ENCODE measurements around the gene SLC16A8. TPM values are rescaled to one million over a fixed set of nuclear protein-coding genes. Genes with fewer than 3 reads are reported as not detected.

The SLC16A8 gene
- total RNA-seq (2022; extraction: Qiagen RNA extraction; ENCODE audit: low read depth), result not detected in 5 replicates

GRCh38 chr22:38083931-38084631, at the start of gene SLC16A8:
Gene SLC16A8 (minus strand): TSS chr22:38084184. CDS start chr22:38082873, 1,311 bp downstream.

GRCh38 chr22:38110008-38110862, 26.3 kb upstream of the SLC16A8 start, which contains the start of gene BAIAP2L2:
Gene BAIAP2L2 (minus strand): TSS chr22:38110684. CDS start chr22:38110525, 159 bp downstream.

GRCh38 chr22:38056969-38057891, 26.8 kb downstream of the SLC16A8 start, which contains the start of gene PICK1:
Gene PICK1 (plus strand): TSS chr22:38057404. CDS start chr22:38057810, 406 bp downstream.

Other genes starting within 250 kb of the SLC16A8 start
- gene ANKRD54, start 239.8 kb downstream of the SLC16A8 start, total RNA-seq (2022; extraction: Qiagen RNA extraction; ENCODE audit: low read depth), result 16.1 to 23.5 TPM (median 21.5 TPM) in 5 replicates
- 262 to 297 TPM (median 281 TPM) in 5 replicates for gene EIF3L, start 234.8 kb downstream of the SLC16A8 start, total RNA-seq (2022; extraction: Qiagen RNA extraction; ENCODE audit: low read depth)
- gene MICALL1, start 177.9 kb downstream of the SLC16A8 start, total RNA-seq (2022; extraction: Qiagen RNA extraction; ENCODE audit: low read depth), result 15.2 to 20.4 TPM (median 20.0 TPM) in 5 replicates
- gene C22orf23, start 130.6 kb downstream of the SLC16A8 start, total RNA-seq (2022; extraction: Qiagen RNA extraction; ENCODE audit: low read depth), result 0.20 to 0.35 TPM (median 0.27 TPM) in 5 replicates
- 120 to 141 TPM (median 131 TPM) in 5 replicates for gene POLR2F, start 130.5 kb downstream of the SLC16A8 start, total RNA-seq (2022; extraction: Qiagen RNA extraction; ENCODE audit: low read depth)
- gene SOX10, start 99.6 kb downstream of the SLC16A8 start, total RNA-seq (2022; extraction: Qiagen RNA extraction; ENCODE audit: low read depth), result not detected in 5 replicates
- gene PICK1, start 26.8 kb downstream of the SLC16A8 start, total RNA-seq (2022; extraction: Qiagen RNA extraction; ENCODE audit: low read depth), result 9.8 to 12.5 TPM (median 11.3 TPM) in 5 replicates
- gene BAIAP2L2, start 26.5 kb upstream of the SLC16A8 start, total RNA-seq (2022; extraction: Qiagen RNA extraction; ENCODE audit: low read depth), result 5.1 to 8.5 TPM (median 8.0 TPM) in 5 replicates
- 3.3 to 5.0 TPM (median 4.4 TPM) in 5 replicates for gene PLA2G6, start 97.6 kb upstream of the SLC16A8 start, total RNA-seq (2022; extraction: Qiagen RNA extraction; ENCODE audit: low read depth)
- 16.9 to 28.0 TPM (median 21.5 TPM) in 5 replicates for gene MAFF, start 117.8 kb upstream of the SLC16A8 start, total RNA-seq (2022; extraction: Qiagen RNA extraction; ENCODE audit: low read depth)
- gene TMEM184B, start 188.8 kb upstream of the SLC16A8 start, total RNA-seq (2022; extraction: Qiagen RNA extraction; ENCODE audit: low read depth), result 42.7 to 56.7 TPM (median 52.9 TPM) in 5 replicates
- 85.6 to 110 TPM (median 107 TPM) in 5 replicates for gene CSNK1E, start 233.2 kb upstream of the SLC16A8 start, total RNA-seq (2022; extraction: Qiagen RNA extraction; ENCODE audit: low read depth)

Data from A549 treated with GW870086 at 1 μM for 4 hours (cell line).